ENCODE measurements around the gene LRRC8A. TPM values are rescaled to one million over a fixed set of nuclear protein-coding genes. Genes with fewer than 3 reads are reported as not detected.

Gene LRRC8A
- total and polyA plus RNA-seq, 2 of the 8 experiments (the other 6 are each of a cell fraction or from before 2014, with no cell fraction given), result 103 to 111 TPM

- Histone ChIP-seq H3K27ac (ENCODE audit: low read depth, low read length) (no peak overlapping the region), H3K27me3 (replicated peaks in 1 of 4; ENCODE audit: control insufficient read depth in 3 of 4, extremely low read depth in 1 of 4, insufficient read depth in 3 of 4, low read length in 3 of 4) (no peaks in the 10 kb centered on the region), H4K5ac (ENCODE audit: insufficient read length, low read depth, low read length) (no peak overlapping the region), H2BK120ac (replicated peaks; ENCODE audit: low read depth, low read length) (no peak overlapping the region), H3K56ac (replicated peaks; ENCODE audit: insufficient read length, low read depth, low read length) (no peak overlapping the region), H3K18ac (ENCODE audit: extremely low read depth, low read length) (no peak overlapping the region), H3K9me3 (ENCODE audit: insufficient read depth in 2 of 2, low read depth in 1 of 2, low read length in 1 of 2) (no peaks in the 10 kb centered on the region), H3K4me2 (ENCODE audit: insufficient read depth in 1 of 2, low read depth in 2 of 2, low read length in 2 of 2) (no peak overlapping the region), H2BK15ac (ENCODE audit: low read length) (no peak overlapping the region), H3K23ac (ENCODE audit: insufficient read length) (no peak overlapping the region), H3K23me2 (ENCODE audit: low read depth, low read length) (peaks cover 4% of the 10 kb centered on the region; the same call in 1 of the 2 replicates), H3K36me3 (ENCODE audit: control insufficient read depth in 2 of 4, insufficient read depth in 4 of 4, low read length in 3 of 4) (peaks cover 0 to 10% (median 4%) of the 10 kb centered on the region in 4 experiments; a peak in 5 of 8 replicates), H4K91ac (replicated peaks; ENCODE audit: insufficient read length, low read length) (no peak overlapping the region), H4K8ac (ENCODE audit: extremely low read depth, insufficient read depth, low read length) (no peak overlapping the region), H3K9ac (replicated peaks in 1 of 4; ENCODE audit: extremely low read depth in 1 of 4, low read depth in 3 of 4, low read length in 3 of 4) (no peak overlapping the region), H3K4me3 (ENCODE audit: extremely low read depth in 1 of 4, insufficient read depth in 2 of 4, low read depth in 3 of 4, low read length in 4 of 4) (no peak overlapping the region), H2BK5ac (ENCODE audit: low read depth, low read length) (no peak overlapping the region; the same call in 1 of the 2 replicates), H3K4ac (replicated peaks; ENCODE audit: insufficient read length, low read depth, low read length) (no peak overlapping the region), H4K20me1 (replicated peaks in 1 of 2; ENCODE audit: control insufficient read depth in 1 of 2, insufficient read depth in 2 of 2, low read length in 2 of 2) (peaks cover 0 to 4% of the 10 kb centered on the region in 2 experiments), H2BK12ac (ENCODE audit: low read depth, low read length) (no peak overlapping the region), H2BK20ac (ENCODE audit: low read length) (no peak overlapping the region), H2AK5ac (ENCODE audit: low read depth, low read length) (no peak overlapping the region), H3K79me2 (ENCODE audit: control insufficient read depth in 1 of 2, insufficient read depth in 2 of 2, low read length in 2 of 2) (peaks cover 0 to 5% of the 10 kb centered on the region in 2 experiments; a peak in 1 of 4 replicates), H3K14ac (ENCODE audit: insufficient read length) (no peak overlapping the region), H3K79me1 (ENCODE audit: low read depth, low read length) (no peaks in the 10 kb centered on the region), H2AFZ (ENCODE audit: low read length) (no peak overlapping the region), H3K4me1 (replicated peaks in 1 of 4; ENCODE audit: control insufficient read depth in 3 of 4, insufficient read depth in 4 of 4, low read length in 3 of 4) (no peaks in the 10 kb centered on the region; a peak in 1 of 7 replicates)
- DNase-seq (ENCODE audit: low read depth in 1 of 2, low spot score in 2 of 2) (no peak), FAIRE-seq (no peak)
- WGBS, 2 experiments (ENCODE audit: extremely low coverage in 1 of 2, insufficient coverage in 1 of 2, insufficient read length in 1 of 2, insufficient replicate concordance in 2 of 2, low coverage in 1 of 2, low lambda C conversion rate in 2 of 2, missing lambda C conversion rate in 1 of 2), result 86% methylated on average over 8 of the region's 10 CpGs; no CpG with 5 or more reads in 1 of the 2 experiments
- POLR2A ChIA-PET (ENCODE audit: partially characterized antibody), result no interaction called here
- CTCF ChIA-PET (ENCODE audit: partially characterized antibody), result no interaction called here
- no peak for TF ChIP-seq EGR1 (IDR thresholded peaks at IDR 0.05; ENCODE audit: borderline replicate concordance, low read depth, low read length)
- TF ChIP-seq EP300 (IDR thresholded peaks at IDR 0.05; ENCODE audit: borderline replicate concordance in 1 of 2, low read depth in 2 of 2, low read length in 2 of 2), result no peak
- TF ChIP-seq ATF3 (IDR thresholded peaks at IDR 0.05; ENCODE audit: insufficient read depth, low read depth, low read length), result no peak
- no peak for TF ChIP-seq SP4 (IDR thresholded peaks at IDR 0.05; ENCODE audit: low read length)
- TF ChIP-seq, protein P1, sequence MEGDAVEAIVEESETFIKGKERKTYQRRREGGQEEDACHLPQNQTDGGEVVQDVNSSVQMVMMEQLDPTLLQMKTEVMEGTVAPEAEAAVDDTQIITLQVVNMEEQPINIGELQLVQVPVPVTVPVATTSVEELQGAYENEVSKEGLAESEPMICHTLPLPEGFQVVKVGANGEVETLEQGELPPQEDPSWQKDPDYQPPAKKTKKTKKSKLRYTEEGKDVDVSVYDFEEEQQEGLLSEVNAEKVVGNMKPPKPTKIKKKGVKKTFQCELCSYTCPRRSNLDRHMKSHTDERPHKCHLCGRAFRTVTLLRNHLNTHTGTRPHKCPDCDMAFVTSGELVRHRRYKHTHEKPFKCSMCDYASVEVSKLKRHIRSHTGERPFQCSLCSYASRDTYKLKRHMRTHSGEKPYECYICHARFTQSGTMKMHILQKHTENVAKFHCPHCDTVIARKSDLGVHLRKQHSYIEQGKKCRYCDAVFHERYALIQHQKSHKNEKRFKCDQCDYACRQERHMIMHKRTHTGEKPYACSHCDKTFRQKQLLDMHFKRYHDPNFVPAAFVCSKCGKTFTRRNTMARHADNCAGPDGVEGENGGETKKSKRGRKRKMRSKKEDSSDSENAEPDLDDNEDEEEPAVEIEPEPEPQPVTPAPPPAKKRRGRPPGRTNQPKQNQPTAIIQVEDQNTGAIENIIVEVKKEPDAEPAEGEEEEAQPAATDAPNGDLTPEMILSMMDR (IDR thresholded peaks at IDR 0.05; ENCODE audit: control extremely low read depth in 1 of 3, insufficient read depth in 1 of 3, low read depth in 1 of 3, low read length in 3 of 3), result no peak
- no peak for TF ChIP-seq TAF1 (IDR thresholded peaks at IDR 0.05; ENCODE audit: low read depth, low read length)
- TF ChIP-seq SUZ12 (IDR thresholded peaks at IDR 0.05; ENCODE audit: low read length), result no peak
- TF ChIP-seq, protein P2, sequence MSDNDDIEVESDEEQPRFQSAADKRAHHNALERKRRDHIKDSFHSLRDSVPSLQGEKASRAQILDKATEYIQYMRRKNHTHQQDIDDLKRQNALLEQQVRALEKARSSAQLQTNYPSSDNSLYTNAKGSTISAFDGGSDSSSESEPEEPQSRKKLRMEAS (IDR thresholded peaks at IDR 0.05), result no peak
- no peak for TF ChIP-seq SAP30 (IDR thresholded peaks at IDR 0.05; ENCODE audit: insufficient read depth, insufficient replicate concordance, low read length)
- no peak for TF ChIP-seq EZH2 (IDR thresholded peaks at IDR 0.05; ENCODE audit: low read depth, low read length, severe bottlenecking)
These were observed 48.2 kb upstream of the LRRC8A start for GRCh38 chr9:128833696-128834095.
